Mesothelial cell of epicardium (in vitro differentiated cells): ENCODE results near the gene GRIN2A. TPM values are rescaled to one million over a fixed set of nuclear protein-coding genes. Genes with fewer than 3 reads are reported as not detected.
"Not testable (repeated sequence)": the region's sequence is repeated elsewhere in the genome, so short reads cannot be mapped to it uniquely, and the experiment has no call there.

Experiments
- DNase-seq, 2 experiments: peaks; one replicate each; pipeline ENCODE4 v3.0.0; 2021; ENCODE audit warnings: low spot score in 2 of 2; ENCODE audit not compliant: unreplicated experiment in 2 of 2
- H3K27ac Mint-ChIP-seq: 2 replicates; pipeline ENCODE4 v1.8.0; 2021; ENCODE audit warnings: mixed read lengths
- H3K27me3 Mint-ChIP-seq: 2 replicates; pipeline ENCODE4 v1.8.0; 2021; ENCODE audit warnings: low read depth, mixed read lengths
- H3K36me3 Mint-ChIP-seq: 2 replicates; pipeline ENCODE4 v1.8.0; 2021; ENCODE audit warnings: mixed read lengths
- H3K4me1 Mint-ChIP-seq: 2 replicates; pipeline ENCODE4 v1.8.0; 2021; ENCODE audit warnings: mixed read lengths
- H3K4me3 Mint-ChIP-seq: 2 replicates; pipeline ENCODE4 v1.8.0; 2021; ENCODE audit warnings: mild to moderate bottlenecking, moderate library complexity, mixed read lengths
- H3K9me3 Mint-ChIP-seq: 2 replicates; pipeline ENCODE4 v1.8.0; 2021; ENCODE audit warnings: mixed read lengths
- total RNA-seq: library from RNA; stranded (reverse); gene quantifications from 3 replicates; pipeline ENCODE4 v1.2.1, GENCODE V29; 2021
- TF ChIP-seq, protein P1 (sequence below): fragments of 200-600 bp; sonication (generic); IDR thresholded peaks from one replicate; pipeline ENCODE4 v1.5.0; 2021; ENCODE audit warnings: antibody characterized with exemption; ENCODE audit not compliant: unreplicated experiment

Gene GRIN2A
- total RNA-seq, 1 donor from 2014 or later: 4.9 TPM

DNA sequence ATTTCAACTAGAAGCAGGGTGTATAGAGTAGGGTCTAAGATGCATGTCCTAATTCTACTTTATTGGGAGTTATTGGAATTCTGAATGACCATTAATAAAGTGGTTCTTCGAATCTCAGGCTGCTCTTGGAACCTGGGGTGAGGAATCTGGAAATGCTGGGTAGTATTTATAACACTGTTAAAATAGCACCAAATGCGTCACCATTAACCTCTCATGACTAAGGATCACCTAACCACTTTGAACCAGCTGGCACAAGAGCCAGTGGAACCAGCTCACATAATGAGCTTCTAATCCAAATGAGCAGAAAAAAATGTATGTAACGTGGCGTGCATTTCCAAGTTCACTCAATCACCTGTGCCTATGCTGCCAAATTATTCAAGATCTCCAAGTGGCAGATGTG, 281.7 kb downstream of the GRIN2A start:
- Mint-ChIP-seq H3K4me3 (no peak overlapping the region), H3K36me3 (no peaks in the 10 kb centered on the region), H3K27me3 (peaks cover 8% of the 10 kb centered on the region), H3K27ac (no peak overlapping the region), H3K9me3 (peaks cover 3% of the 10 kb centered on the region), H3K4me1 (no peaks in the 10 kb centered on the region)
- TF ChIP-seq, protein P1, sequence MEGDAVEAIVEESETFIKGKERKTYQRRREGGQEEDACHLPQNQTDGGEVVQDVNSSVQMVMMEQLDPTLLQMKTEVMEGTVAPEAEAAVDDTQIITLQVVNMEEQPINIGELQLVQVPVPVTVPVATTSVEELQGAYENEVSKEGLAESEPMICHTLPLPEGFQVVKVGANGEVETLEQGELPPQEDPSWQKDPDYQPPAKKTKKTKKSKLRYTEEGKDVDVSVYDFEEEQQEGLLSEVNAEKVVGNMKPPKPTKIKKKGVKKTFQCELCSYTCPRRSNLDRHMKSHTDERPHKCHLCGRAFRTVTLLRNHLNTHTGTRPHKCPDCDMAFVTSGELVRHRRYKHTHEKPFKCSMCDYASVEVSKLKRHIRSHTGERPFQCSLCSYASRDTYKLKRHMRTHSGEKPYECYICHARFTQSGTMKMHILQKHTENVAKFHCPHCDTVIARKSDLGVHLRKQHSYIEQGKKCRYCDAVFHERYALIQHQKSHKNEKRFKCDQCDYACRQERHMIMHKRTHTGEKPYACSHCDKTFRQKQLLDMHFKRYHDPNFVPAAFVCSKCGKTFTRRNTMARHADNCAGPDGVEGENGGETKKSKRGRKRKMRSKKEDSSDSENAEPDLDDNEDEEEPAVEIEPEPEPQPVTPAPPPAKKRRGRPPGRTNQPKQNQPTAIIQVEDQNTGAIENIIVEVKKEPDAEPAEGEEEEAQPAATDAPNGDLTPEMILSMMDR: no peak
- no peak for DNase-seq

DNA sequence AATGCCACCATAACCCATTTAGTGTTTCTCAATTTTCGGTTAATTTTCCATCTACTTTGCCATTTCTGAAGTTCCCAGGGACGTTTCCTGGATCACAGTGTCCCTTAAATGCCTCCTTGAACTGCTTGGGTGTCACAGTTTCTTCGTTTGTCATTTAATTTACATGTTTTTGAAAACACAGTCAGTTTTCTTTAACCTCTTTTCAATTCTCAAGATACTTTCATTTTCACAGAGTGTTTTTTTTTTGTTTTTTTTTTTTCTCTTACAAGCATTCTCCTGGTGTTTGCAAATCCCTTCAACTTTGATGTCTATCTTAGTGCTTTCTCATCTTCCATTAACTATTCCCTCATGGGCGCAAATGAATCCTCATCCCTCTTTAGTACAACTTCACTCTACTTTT, 283.7 kb downstream of the GRIN2A start:
- H3K4me1 Mint-ChIP-seq: no peaks in the 10 kb centered on the region
- H3K27ac Mint-ChIP-seq: no peak overlapping the region
- H3K27me3 Mint-ChIP-seq: peaks cover 16% of the 10 kb centered on the region
- TF ChIP-seq, protein P1: no peak
- no peak overlapping the region for H3K4me3 Mint-ChIP-seq
- peaks cover 3% of the 10 kb centered on the region for H3K9me3 Mint-ChIP-seq
- no peaks in the 10 kb centered on the region for H3K36me3 Mint-ChIP-seq
- DNase-seq: no peak

DNA sequence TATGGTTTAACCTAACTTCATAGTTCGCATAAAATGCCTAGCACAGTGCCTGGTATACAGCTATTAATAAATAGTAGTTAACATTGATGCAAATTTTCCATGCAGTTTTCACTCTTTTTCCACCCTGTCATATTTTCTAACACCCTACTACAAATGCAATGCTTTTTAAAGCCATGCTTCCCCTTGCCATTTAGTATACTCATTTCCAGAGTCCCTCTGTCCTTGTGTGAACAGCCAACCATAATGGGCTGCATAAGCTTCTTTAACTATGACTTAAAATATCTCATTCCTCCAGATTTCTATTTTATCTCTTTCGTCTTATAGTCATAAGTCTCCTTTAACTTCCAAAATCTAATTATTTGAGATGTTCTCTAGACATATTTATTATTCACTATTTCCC, 284.1 kb downstream of the GRIN2A start:
- Mint-ChIP-seq H3K4me1 (no peaks in the 10 kb centered on the region), H3K27me3 (peaks cover 16% of the 10 kb centered on the region), H3K4me3 (no peak overlapping the region), H3K9me3 (peaks cover 3% of the 10 kb centered on the region), H3K27ac (no peak overlapping the region), H3K36me3 (no peaks in the 10 kb centered on the region)
- TF ChIP-seq, protein P1: no peak
- DNase-seq: no peak

DNA sequence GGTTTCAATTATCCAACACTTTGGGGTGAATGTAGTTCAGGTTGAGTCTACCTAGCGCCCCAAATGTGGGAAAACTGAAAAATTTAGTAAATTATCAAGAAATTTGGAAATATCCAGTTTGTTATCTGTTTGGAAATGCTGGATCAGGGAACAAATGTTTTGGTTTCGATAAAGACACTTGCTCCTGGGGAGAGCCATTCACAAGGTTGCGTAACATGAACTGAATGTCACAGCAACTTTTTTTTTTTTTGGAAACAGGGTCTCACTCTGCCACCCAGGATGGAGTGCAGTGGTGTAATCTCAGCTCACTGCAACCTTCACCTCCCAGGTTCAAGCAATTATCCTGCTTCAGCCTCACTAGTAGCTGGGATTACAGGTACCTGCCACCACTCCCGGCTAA, 286.4 kb downstream of the GRIN2A start:
- H3K27me3 Mint-ChIP-seq: peaks cover 24% of the 10 kb centered on the region
- TF ChIP-seq, protein P1: no peak
- H3K4me3 Mint-ChIP-seq: no peak overlapping the region
- no peak for DNase-seq
- no peaks in the 10 kb centered on the region for H3K4me1 Mint-ChIP-seq
- H3K9me3 Mint-ChIP-seq: no peaks in the 10 kb centered on the region
- H3K36me3 Mint-ChIP-seq: no peaks in the 10 kb centered on the region
- no peak overlapping the region for H3K27ac Mint-ChIP-seq

DNA sequence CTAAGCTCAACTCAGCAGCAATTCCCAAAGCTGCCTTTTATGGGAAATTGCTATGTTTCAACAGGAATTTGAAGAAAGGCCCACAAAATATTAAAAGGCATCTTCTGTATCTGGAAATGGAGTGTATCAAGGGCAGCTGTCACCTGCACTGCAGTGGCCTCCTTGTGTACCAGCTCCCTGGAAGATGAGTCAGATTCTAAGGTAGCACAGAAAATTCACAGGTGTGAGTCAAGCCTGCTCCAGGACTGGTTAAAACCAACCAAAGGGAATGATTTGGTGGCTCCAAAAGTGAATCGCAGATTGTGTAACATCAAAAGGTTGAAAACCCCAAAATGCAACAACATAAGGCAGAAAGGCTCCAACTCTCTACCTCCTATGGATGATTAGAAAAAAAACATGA, 296.4 kb downstream of the GRIN2A start:
- TF ChIP-seq, protein P1: no peak
- H3K36me3 Mint-ChIP-seq: no peaks in the 10 kb centered on the region
- DNase-seq: no peak
- no peaks in the 10 kb centered on the region for H3K9me3 Mint-ChIP-seq
- H3K27ac Mint-ChIP-seq: no peak overlapping the region
- no peaks in the 10 kb centered on the region for H3K4me1 Mint-ChIP-seq
- no peaks in the 10 kb centered on the region for H3K27me3 Mint-ChIP-seq
- H3K4me3 Mint-ChIP-seq: no peak overlapping the region

DNA sequence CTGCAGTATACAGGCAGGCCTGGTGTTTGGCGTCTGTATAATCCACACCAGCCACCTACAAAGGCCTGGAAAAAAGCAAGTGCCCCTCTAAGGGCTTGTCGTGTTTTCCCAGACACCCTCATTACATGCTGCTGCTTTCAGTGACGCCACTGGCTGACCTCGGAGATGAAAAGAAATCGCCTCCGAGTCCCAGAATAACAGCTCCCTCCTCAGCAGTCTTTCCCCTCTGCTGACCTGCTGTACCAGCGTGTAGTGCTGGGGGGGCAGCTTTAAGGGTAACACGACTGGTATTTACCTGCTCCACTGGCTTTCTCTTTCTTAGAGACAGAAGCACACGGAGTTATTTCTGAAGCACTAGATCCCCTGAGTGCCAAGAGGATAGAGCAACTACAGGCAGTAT, 296.8 kb downstream of the GRIN2A start:
- no peaks in the 10 kb centered on the region for H3K36me3 Mint-ChIP-seq
- no peaks in the 10 kb centered on the region for H3K9me3 Mint-ChIP-seq
- DNase-seq: no peak
- no peak overlapping the region for H3K4me3 Mint-ChIP-seq
- TF ChIP-seq, protein P1: no peak
- no peaks in the 10 kb centered on the region for H3K27me3 Mint-ChIP-seq
- H3K27ac Mint-ChIP-seq: no peak overlapping the region
- H3K4me1 Mint-ChIP-seq: no peaks in the 10 kb centered on the region

DNA sequence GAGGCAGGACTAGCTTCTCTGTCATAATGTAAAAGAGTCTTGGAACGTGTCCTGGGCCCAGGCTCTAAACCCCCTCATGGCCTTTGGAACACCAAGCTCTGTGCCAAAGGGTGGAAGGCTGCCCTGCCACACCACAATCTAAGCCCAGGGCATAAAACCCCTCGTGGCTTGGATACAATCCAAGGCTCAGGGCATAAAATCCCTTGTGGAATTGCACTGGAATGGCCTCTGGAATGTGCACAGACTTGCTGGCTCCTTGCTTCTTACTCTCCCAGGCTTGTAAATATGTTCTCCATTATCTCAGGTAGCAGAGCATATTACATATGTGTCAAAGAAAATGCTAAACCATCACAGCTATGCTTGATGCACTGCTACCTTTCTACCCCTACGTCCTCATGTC, 306.2 kb downstream of the GRIN2A start:
- H3K27ac Mint-ChIP-seq, H3K4me3 Mint-ChIP-seq, DNase-seq, H3K36me3 Mint-ChIP-seq, H3K27me3 Mint-ChIP-seq, H3K4me1 Mint-ChIP-seq, H3K9me3 Mint-ChIP-seq: not testable (repeated sequence)
